HEK293 (cell line): ENCODE results near the gene DNM1.

ENCODE experiments used
- ZNF677 ChIP-seq: fragments of 450-650 bp; IDR thresholded peaks from 2 replicates; pipeline ENCODE4 v1.5.0; 2018; ENCODE audit warnings: missing biosample characterization, mild to moderate bottlenecking, missing genetic modification characterization, moderate library complexity
- TF ChIP-seq, protein P1 (sequence below): fragments of 450-650 bp; formaldehyde crosslinking; IDR thresholded peaks from 2 replicates; pipeline ENCODE4 v1.5.1; 2016; ENCODE audit warnings: missing biosample characterization, missing genetic modification characterization
- TF ChIP-seq, protein P2 (sequence below): fragments of 450-650 bp; formaldehyde crosslinking; IDR thresholded peaks from 2 replicates; pipeline ENCODE4 v1.5.1; 2016; ENCODE audit warnings: missing biosample characterization, missing genetic modification characterization

DNA sequence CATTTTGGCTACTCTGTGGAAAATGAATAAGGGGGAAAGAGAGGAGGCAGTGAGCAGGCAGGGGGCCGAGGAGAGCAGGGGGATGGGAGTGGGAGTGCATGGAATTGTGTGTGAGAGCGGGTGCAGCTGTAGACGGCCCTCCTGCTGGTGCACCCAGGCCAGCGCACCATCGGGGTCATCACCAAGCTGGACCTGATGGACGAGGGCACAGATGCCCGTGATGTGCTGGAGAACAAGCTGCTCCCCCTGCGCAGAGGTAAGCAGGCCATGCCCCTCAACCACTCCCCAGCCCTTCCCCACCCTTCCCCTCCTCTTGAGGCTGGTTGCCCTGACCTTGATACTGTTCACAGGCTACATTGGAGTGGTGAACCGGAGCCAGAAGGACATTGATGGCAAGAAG, 16.7 kb downstream of the DNM1 start:
- TF ChIP-seq, protein P1, sequence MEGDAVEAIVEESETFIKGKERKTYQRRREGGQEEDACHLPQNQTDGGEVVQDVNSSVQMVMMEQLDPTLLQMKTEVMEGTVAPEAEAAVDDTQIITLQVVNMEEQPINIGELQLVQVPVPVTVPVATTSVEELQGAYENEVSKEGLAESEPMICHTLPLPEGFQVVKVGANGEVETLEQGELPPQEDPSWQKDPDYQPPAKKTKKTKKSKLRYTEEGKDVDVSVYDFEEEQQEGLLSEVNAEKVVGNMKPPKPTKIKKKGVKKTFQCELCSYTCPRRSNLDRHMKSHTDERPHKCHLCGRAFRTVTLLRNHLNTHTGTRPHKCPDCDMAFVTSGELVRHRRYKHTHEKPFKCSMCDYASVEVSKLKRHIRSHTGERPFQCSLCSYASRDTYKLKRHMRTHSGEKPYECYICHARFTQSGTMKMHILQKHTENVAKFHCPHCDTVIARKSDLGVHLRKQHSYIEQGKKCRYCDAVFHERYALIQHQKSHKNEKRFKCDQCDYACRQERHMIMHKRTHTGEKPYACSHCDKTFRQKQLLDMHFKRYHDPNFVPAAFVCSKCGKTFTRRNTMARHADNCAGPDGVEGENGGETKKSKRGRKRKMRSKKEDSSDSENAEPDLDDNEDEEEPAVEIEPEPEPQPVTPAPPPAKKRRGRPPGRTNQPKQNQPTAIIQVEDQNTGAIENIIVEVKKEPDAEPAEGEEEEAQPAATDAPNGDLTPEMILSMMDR (tag by site-specific recombination) = no peak
- TF ChIP-seq, protein P2, sequence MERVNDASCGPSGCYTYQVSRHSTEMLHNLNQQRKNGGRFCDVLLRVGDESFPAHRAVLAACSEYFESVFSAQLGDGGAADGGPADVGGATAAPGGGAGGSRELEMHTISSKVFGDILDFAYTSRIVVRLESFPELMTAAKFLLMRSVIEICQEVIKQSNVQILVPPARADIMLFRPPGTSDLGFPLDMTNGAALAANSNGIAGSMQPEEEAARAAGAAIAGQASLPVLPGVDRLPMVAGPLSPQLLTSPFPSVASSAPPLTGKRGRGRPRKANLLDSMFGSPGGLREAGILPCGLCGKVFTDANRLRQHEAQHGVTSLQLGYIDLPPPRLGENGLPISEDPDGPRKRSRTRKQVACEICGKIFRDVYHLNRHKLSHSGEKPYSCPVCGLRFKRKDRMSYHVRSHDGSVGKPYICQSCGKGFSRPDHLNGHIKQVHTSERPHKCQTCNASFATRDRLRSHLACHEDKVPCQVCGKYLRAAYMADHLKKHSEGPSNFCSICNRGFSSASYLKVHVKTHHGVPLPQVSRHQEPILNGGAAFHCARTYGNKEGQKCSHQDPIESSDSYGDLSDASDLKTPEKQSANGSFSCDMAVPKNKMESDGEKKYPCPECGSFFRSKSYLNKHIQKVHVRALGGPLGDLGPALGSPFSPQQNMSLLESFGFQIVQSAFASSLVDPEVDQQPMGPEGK = no peak
- no peak for TF ChIP-seq ZNF677
